GM12878 (cell line): Measurements from ENCODE around the gene CCR1.

Experiments
- CHD2 ChIP-seq: IDR thresholded peaks from 2 replicates; pipeline ENCODE4 v1.6.1; 2011; ENCODE audit warnings: low read depth, low read length, improper control_type of control experiment, borderline replicate concordance
- CREB1 ChIP-seq: IDR thresholded peaks from 2 replicates; pipeline ENCODE4 v1.6.1; 2012; ENCODE audit warnings: low read depth, mild to moderate bottlenecking, inconsistent platforms
- CREM ChIP-seq: IDR thresholded peaks from 2 replicates; pipeline ENCODE4 v1.6.1; 2014; ENCODE audit warnings: antibody characterized with exemption, low read depth
- ETV6 ChIP-seq, 2 experiments: fragments of 450-650 bp in 1 of 2; IDR thresholded peaks in 1 of 2; conservative IDR thresholded peaks in 1 of 2; 2 replicates each; pipeline ENCODE4 v1.6.1; 2014; ENCODE audit warnings: antibody characterized with exemption in 1 of 2, borderline replicate concordance in 1 of 2, low read depth in 1 of 2, mild to moderate bottlenecking in 1 of 2, moderate library complexity in 1 of 2
- EZH2 ChIP-seq: IDR thresholded peaks from 2 replicates; pipeline ENCODE4 v1.6.1; 2012; ENCODE audit warnings: low read depth, mild to moderate bottlenecking, control low read depth, inconsistent platforms, low read length, borderline replicate concordance; ENCODE audit not compliant: control insufficient read depth
- IKZF2 ChIP-seq, 2 experiments: fragments of 450-650 bp; IDR thresholded peaks; 2 replicates each; pipeline ENCODE4 v1.6.1; 2017; ENCODE audit warnings: mild to moderate bottlenecking in 2 of 2, moderate library complexity in 2 of 2
- MYC ChIP-seq: IDR thresholded peaks from 2 replicates; pipeline ENCODE4 v1.6.1; 2011; ENCODE audit warnings: mild to moderate bottlenecking, low read length, moderate library complexity, inconsistent platforms; ENCODE audit not compliant: insufficient read depth, insufficient replicate concordance, insufficient read length, severe bottlenecking
- NFYA ChIP-seq: IDR thresholded peaks from 2 replicates; pipeline ENCODE4 v1.6.1; 2011; ENCODE audit warnings: low read depth, mild to moderate bottlenecking, low read length, improper control_type of control experiment, borderline replicate concordance
- POLR2A ChIP-seq: IDR thresholded peaks from 2 replicates; pipeline ENCODE4 v1.6.1; 2011; ENCODE audit warnings: low read depth, mild to moderate bottlenecking, low read length
- POLR2AphosphoS5 ChIP-seq: IDR thresholded peaks from 2 replicates; pipeline ENCODE4 v1.6.1; 2011; ENCODE audit warnings: mild to moderate bottlenecking, low read length, inconsistent platforms
- RELA ChIP-seq: fragments of 450-650 bp; IDR thresholded peaks from 2 replicates; pipeline ENCODE4 v1.8.0; 2014; ENCODE audit warnings: borderline replicate concordance; ENCODE audit not compliant: partially characterized antibody
- RFX5 ChIP-seq: IDR thresholded peaks from 2 replicates; pipeline ENCODE4 v1.6.1; 2011; ENCODE audit warnings: low read depth, low read length, improper control_type of control experiment
- TCF7 ChIP-seq: IDR thresholded peaks from 2 replicates; pipeline ENCODE4 v1.6.1; 2014; ENCODE audit warnings: antibody characterized with exemption, borderline replicate concordance
- TF ChIP-seq, protein P1 (sequence below), 3 experiments: IDR thresholded peaks in 2 of 3; conservative IDR thresholded peaks in 1 of 3; 2 replicates each; pipeline ENCODE4 v1.5.1; 2011; ENCODE audit warnings: low read depth in 3 of 3, low read length in 3 of 3, mild to moderate bottlenecking in 3 of 3, control low read depth in 2 of 3, moderate library complexity in 2 of 3, inconsistent platforms in 1 of 3, mixed read lengths in 1 of 3; ENCODE audit not compliant: control insufficient read depth in 2 of 3, insufficient read depth in 1 of 3; ENCODE audit errors: extremely low read depth in 1 of 3

- TF ChIP-seq POLR2AphosphoS5 (no peak), EZH2 (no peak), RELA (no peak), MYC (no peak), POLR2A (no peak), CREM (no peak), ETV6 (conservative IDR thresholded peaks at IDR 0.05 in 1 of 2, IDR thresholded peaks at IDR 0.05 in 1 of 2; ENCODE audit: borderline replicate concordance in 1 of 2, low read depth in 1 of 2) (peak in 1 of 2 experiments; percentile 19; a peak in 1 of 4 replicates), CHD2 (no peak), IKZF2 (IDR thresholded peaks at IDR 0.05) (no peak), RFX5 (no peak), TCF7 (no peak), CREB1 (no peak), NFYA (no peak)
- TF ChIP-seq, protein P1, sequence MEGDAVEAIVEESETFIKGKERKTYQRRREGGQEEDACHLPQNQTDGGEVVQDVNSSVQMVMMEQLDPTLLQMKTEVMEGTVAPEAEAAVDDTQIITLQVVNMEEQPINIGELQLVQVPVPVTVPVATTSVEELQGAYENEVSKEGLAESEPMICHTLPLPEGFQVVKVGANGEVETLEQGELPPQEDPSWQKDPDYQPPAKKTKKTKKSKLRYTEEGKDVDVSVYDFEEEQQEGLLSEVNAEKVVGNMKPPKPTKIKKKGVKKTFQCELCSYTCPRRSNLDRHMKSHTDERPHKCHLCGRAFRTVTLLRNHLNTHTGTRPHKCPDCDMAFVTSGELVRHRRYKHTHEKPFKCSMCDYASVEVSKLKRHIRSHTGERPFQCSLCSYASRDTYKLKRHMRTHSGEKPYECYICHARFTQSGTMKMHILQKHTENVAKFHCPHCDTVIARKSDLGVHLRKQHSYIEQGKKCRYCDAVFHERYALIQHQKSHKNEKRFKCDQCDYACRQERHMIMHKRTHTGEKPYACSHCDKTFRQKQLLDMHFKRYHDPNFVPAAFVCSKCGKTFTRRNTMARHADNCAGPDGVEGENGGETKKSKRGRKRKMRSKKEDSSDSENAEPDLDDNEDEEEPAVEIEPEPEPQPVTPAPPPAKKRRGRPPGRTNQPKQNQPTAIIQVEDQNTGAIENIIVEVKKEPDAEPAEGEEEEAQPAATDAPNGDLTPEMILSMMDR (IDR thresholded peaks at IDR 0.05 in 2 of 3, conservative IDR thresholded peaks at IDR 0.05 in 1 of 3; ENCODE audit: control insufficient read depth in 2 of 3, extremely low read depth in 1 of 3, insufficient read depth in 1 of 3, low read depth in 3 of 3, low read length in 3 of 3) = no peak
Observed at GRCh38 chr3:46209053-46209452, 940 bp upstream of the CCR1 start.
